ENCODE results near the gene RPL31.

GRCh38 chr2:101038455-101039255 is 36.6 kb downstream of the RPL31 start:
- TF ChIP-seq POLR2A (IDR thresholded peaks at IDR 0.05) (no peak), CTCF (IDR thresholded peaks at IDR 0.05) (peak in 5 of 6 experiments; percentile 9 to 47 (median 37))

Data from adrenal gland (tissue), 5 donors.